ENCODE results near the gene SMPD3. TPM values are rescaled to one million over a fixed set of nuclear protein-coding genes. Genes with fewer than 3 reads are reported as not detected.

Gene SMPD3
- total RNA-seq, 1 donor from 2014 or later, result not detected

GRCh38 chr16:68309799-68310198 is 138.5 kb downstream of the SMPD3 start:
- Histone ChIP-seq H3K27me3 (ENCODE audit: control insufficient read depth, insufficient read depth, low read length) (no peaks in the 10 kb centered on the region), H3K36me3 (ENCODE audit: control insufficient read depth, insufficient read depth, low read length) (peaks cover 7% of the 10 kb centered on the region), H3K4me3 (ENCODE audit: low read depth, low read length) (peak overlapping the region; percentile 76)
- TF ChIP-seq CTCF (IDR thresholded peaks at IDR 0.05; ENCODE audit: insufficient read depth, low read length, severe bottlenecking), result no peak
- DNase-seq (ENCODE audit: low read depth) (no peak), FAIRE-seq (no peak)

Other genes with a start within 250 kb of the SMPD3 start
- gene ESRP2, start 212.4 kb downstream of the SMPD3 start, total RNA-seq, result 49.0 and 95.2 TPM in 2 replicates
- 8.2 and 9.2 TPM in 2 replicates for gene PLA2G15, start 203.1 kb downstream of the SMPD3 start, total RNA-seq
- gene SLC7A6, start 184.0 kb downstream of the SMPD3 start, total RNA-seq, result 9.1 and 19.7 TPM in 2 replicates
- 17.4 and 19.3 TPM in 2 replicates for gene SLC7A6OS, start 137.6 kb downstream of the SMPD3 start, total RNA-seq
- 23.9 and 36.9 TPM in 2 replicates for gene PRMT7, start 137.5 kb downstream of the SMPD3 start, total RNA-seq
- 18.4 and 21.5 TPM in 2 replicates for gene ZFP90, start 90.8 kb upstream of the SMPD3 start, total RNA-seq
- gene CDH3, start 196.8 kb upstream of the SMPD3 start, total RNA-seq, result 564 and 607 TPM in 2 replicates

Measured in bronchial epithelial cell (primary cell).